ENCODE data around the gene MYH7. TPM values are rescaled to one million over a fixed set of nuclear protein-coding genes. Genes with fewer than 3 reads are reported as not detected.

MYH7 gene
- total and polyA plus RNA-seq, 2 of the 4 experiments (the other 2 are of a cell fraction), result not detected

GRCh38 chr14:23442721-23443356 lies 7.4 kb upstream of the MYH7 start:
- dilution Hi-C loops (cut with HindIII; ENCODE audit: low sequenced_read_pairs, unreplicated experiment) (no loop called here), in situ Hi-C loops (cut with MboI; ENCODE audit: low sequenced_read_pairs) (no loop called here), intact Hi-C loops (cut with micrococcal nuclease) (no loop called here)
- TF ChIP-seq MXI1 (IDR thresholded peaks at IDR 0.05; ENCODE audit: borderline replicate concordance, low read depth, low read length) (no peak), MAFK (IDR thresholded peaks at IDR 0.05; ENCODE audit: low read depth, low read length) (no peak), CEBPB (IDR thresholded peaks at IDR 0.05; ENCODE audit: low read depth, low read length) (no peak), CHD1 (IDR thresholded peaks at IDR 0.05; ENCODE audit: low read depth, low read length) (no peak), MAZ (IDR thresholded peaks at IDR 0.05; ENCODE audit: borderline replicate concordance, low read depth, low read length) (no peak), BHLHE40 (IDR thresholded peaks at IDR 0.05; ENCODE audit: low read depth, low read length) (no peak), RAD21 (IDR thresholded peaks at IDR 0.05; ENCODE audit: low read length) (no peak), RFX5 (IDR thresholded peaks at IDR 0.05; ENCODE audit: low read depth, low read length) (no peak), SMC3 (IDR thresholded peaks at IDR 0.05; ENCODE audit: low read depth, low read length) (no peak), NFE2L2 (IDR thresholded peaks at IDR 0.05; ENCODE audit: low read depth, low read length) (no peak), RCOR1 (IDR thresholded peaks at IDR 0.05; ENCODE audit: insufficient replicate concordance, low read length) (no peak), FOS (IDR thresholded peaks at IDR 0.05; ENCODE audit: low read depth, low read length) (no peak), USF2 (IDR thresholded peaks at IDR 0.05; ENCODE audit: low read depth, low read length) (no peak), ELK1 (IDR thresholded peaks at IDR 0.05; ENCODE audit: borderline replicate concordance, low read depth, low read length) (no peak), POLR2A (IDR thresholded peaks at IDR 0.05; ENCODE audit: low read depth, low read length) (no peak)
- TF ChIP-seq, protein P1, sequence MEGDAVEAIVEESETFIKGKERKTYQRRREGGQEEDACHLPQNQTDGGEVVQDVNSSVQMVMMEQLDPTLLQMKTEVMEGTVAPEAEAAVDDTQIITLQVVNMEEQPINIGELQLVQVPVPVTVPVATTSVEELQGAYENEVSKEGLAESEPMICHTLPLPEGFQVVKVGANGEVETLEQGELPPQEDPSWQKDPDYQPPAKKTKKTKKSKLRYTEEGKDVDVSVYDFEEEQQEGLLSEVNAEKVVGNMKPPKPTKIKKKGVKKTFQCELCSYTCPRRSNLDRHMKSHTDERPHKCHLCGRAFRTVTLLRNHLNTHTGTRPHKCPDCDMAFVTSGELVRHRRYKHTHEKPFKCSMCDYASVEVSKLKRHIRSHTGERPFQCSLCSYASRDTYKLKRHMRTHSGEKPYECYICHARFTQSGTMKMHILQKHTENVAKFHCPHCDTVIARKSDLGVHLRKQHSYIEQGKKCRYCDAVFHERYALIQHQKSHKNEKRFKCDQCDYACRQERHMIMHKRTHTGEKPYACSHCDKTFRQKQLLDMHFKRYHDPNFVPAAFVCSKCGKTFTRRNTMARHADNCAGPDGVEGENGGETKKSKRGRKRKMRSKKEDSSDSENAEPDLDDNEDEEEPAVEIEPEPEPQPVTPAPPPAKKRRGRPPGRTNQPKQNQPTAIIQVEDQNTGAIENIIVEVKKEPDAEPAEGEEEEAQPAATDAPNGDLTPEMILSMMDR (conservative IDR thresholded peaks at IDR 0.05; ENCODE audit: low read depth, low read length), result no peak
- WGBS, 2 experiments (ENCODE audit: extremely low coverage in 2 of 2, insufficient read length in 1 of 2), result 60% methylated on average over 3 of the region's 9 CpGs; no CpG with 5 or more reads in 1 of the 2 experiments
- Histone ChIP-seq H3K27me3 (ENCODE audit: control insufficient read depth, insufficient read depth, low read length) (peaks cover 23% of the 10 kb centered on the region), H3K79me1 (ENCODE audit: low read depth in 1 of 2, low read length in 2 of 2) (no peaks in the 10 kb centered on the region), H4K20me1 (ENCODE audit: insufficient read depth, low read length) (no peaks in the 10 kb centered on the region), H2AK5ac (ENCODE audit: low read depth, low read length) (no peak overlapping the region), H3K23ac (ENCODE audit: low read depth, low read length) (no peak overlapping the region), H3K14ac (replicated peaks; ENCODE audit: low read depth, low read length) (no peak overlapping the region), H3K4me3 (ENCODE audit: insufficient read depth, low read depth, low read length) (no peak overlapping the region), H3K4me2 (ENCODE audit: low read depth, low read length) (no peak overlapping the region), H3K9ac (ENCODE audit: low read depth, low read length) (no peak overlapping the region), H3K27ac (ENCODE audit: insufficient read depth, low read length) (no peak overlapping the region), H3K4ac (ENCODE audit: low read depth, low read length) (no peak overlapping the region), H2BK15ac (ENCODE audit: low read depth, low read length) (no peak overlapping the region), H2AK9ac (replicated peaks; ENCODE audit: low read depth, low read length, poor library complexity) (no peak overlapping the region), H2BK120ac (ENCODE audit: low read depth, low read length) (no peak overlapping the region), H2AFZ (replicated peaks; ENCODE audit: low read length, poor library complexity) (peak overlapping the region; percentile 37), H3K56ac (ENCODE audit: extremely low read depth, insufficient read depth, low read length) (no peak overlapping the region), H3K18ac (ENCODE audit: low read depth, low read length) (no peak overlapping the region), H3K36me3 (ENCODE audit: control insufficient read depth, insufficient read depth, low read length) (no peaks in the 10 kb centered on the region), H3K9me1 (ENCODE audit: insufficient read depth, low read length) (no peaks in the 10 kb centered on the region; the same call in 1 of the 2 replicates), H4K5ac (ENCODE audit: low read depth, low read length) (no peak overlapping the region), H3K9me3 (ENCODE audit: control insufficient read depth, insufficient read depth, low read length) (no peaks in the 10 kb centered on the region), H4K91ac (ENCODE audit: insufficient read depth, low read depth, low read length) (no peak overlapping the region), H2BK20ac (ENCODE audit: low read depth, low read length) (no peak overlapping the region), H4K8ac (ENCODE audit: low read depth in 2 of 2, low read length in 2 of 2) (no peak overlapping the region), H3K4me1 (ENCODE audit: control insufficient read depth, insufficient read depth, low read length) (no peaks in the 10 kb centered on the region), H2BK5ac (ENCODE audit: low read depth, low read length, poor library complexity, severe bottlenecking) (no peak overlapping the region)
- BruUV-seq (replicated peaks), result no TSS peak
- ATAC-seq (ENCODE audit: low read depth) (no peak), DNase-seq (no peak)
- ChIA-PET POLR2A (ENCODE audit: unreplicated experiment) (no interaction called here), CTCF (no interaction called here)
